GM04503 (cell line): ENCODE measurements around the gene HES4.
"Not testable (repeated sequence)": the region's sequence is repeated elsewhere in the genome, so short reads cannot be mapped to it uniquely, and the experiment has no call there.

Experiments
- DNase-seq: peaks from one replicate; pipeline ENCODE4 v3.0.0-alpha.2; 2012; ENCODE audit warnings: low read depth

Gene HES4

GRCh38 chr1:1033731-1034438, 34.0 kb upstream of the HES4 start:
- no peak for DNase-seq

- no peak for DNase-seq
Observed at GRCh38 chr1:1033009-1033587, 33.2 kb upstream of the HES4 start.

- DNase-seq = no peak
Observed at GRCh38 chr1:1032424-1032823, 32.5 kb upstream of the HES4 start.

GRCh38 chr1:1031659-1032235, 31.9 kb upstream of the HES4 start:
- DNase-seq = no peak

GRCh38 chr1:1030867-1031658, 31.2 kb upstream of the HES4 start:
- DNase-seq = not testable (repeated sequence)

GRCh38 chr1:1027791-1028190, 27.9 kb upstream of the HES4 start:
- DNase-seq = no peak

GRCh38 chr1:1026599-1027413, 26.9 kb upstream of the HES4 start:
- no peak for DNase-seq

GRCh38 chr1:1025730-1026129, 25.8 kb upstream of the HES4 start:
- DNase-seq = no peak

- no peak for DNase-seq
Observed at GRCh38 chr1:1024771-1025699, 25.1 kb upstream of the HES4 start.

GRCh38 chr1:1024149-1024770, 24.4 kb upstream of the HES4 start:
- DNase-seq = no peak

GRCh38 chr1:1023700-1024099, 23.8 kb upstream of the HES4 start:
- no peak for DNase-seq

GRCh38 chr1:1022302-1023009, 22.6 kb upstream of the HES4 start:
- DNase-seq = no peak

- no peak for DNase-seq
Observed at GRCh38 chr1:1021920-1022259, 22.0 kb upstream of the HES4 start.

GRCh38 chr1:1021010-1021919, 21.4 kb upstream of the HES4 start:
- DNase-seq = no peak

GRCh38 chr1:1020415-1021009, 20.6 kb upstream of the HES4 start:
- no peak for DNase-seq

- no peak for DNase-seq
Observed at GRCh38 chr1:1020000-1020404, 20.1 kb upstream of the HES4 start, which contains the start of gene AGRN. Gene AGRN (plus strand): TSS chr1:1020120. CDS start chr1:1020173, 53 bp downstream.

- DNase-seq = no peak
Observed at GRCh38 chr1:1019122-1019999, 19.5 kb upstream of the HES4 start.
